HEK293 (cell line): Measurements from ENCODE around the gene ATE1.

Experiments
- CTCF ChIA-PET: fragments of 350-600 bp; formaldehyde crosslinking; extraction: SDS; loops from one replicate; lab custom pipeline; 2021; ENCODE audit warnings: antibody characterized with exemption; lab: Yijun Ruan, JAX
- POLR2A ChIA-PET: fragments of 300-600 bp; formaldehyde crosslinking; extraction: SDS; loops from one replicate; lab custom pipeline; 2020; ENCODE audit warnings: antibody characterized with exemption, inconsistent platforms; lab: Yijun Ruan, JAX
- H3K27ac ChIP-seq: fragments of 200-500 bp; sonication (Bioruptor generic); 2 replicates; pipeline ENCODE4 v1.5.1; 2014; ENCODE audit warnings: low read depth, low read length, control low read depth, inconsistent platforms; ENCODE audit errors: extremely low read depth
- H3K36me3 ChIP-seq, 2 experiments: fragments of 200-500 bp in 1 of 2; sonication (Bioruptor generic) in 1 of 2; 1 replicate in 1 of 2; 2 replicates in 1 of 2; pipeline ENCODE4 v1.5.1; 2014 to 2017; ENCODE audit warnings: inconsistent platforms in 2 of 2, low read length in 2 of 2; ENCODE audit not compliant: control insufficient read depth in 2 of 2, insufficient read depth in 1 of 2
- H3K4me1 ChIP-seq: fragments of 200-500 bp; sonication (Bioruptor generic); 2 replicates; pipeline ENCODE4 v1.5.1; 2014; ENCODE audit warnings: mild to moderate bottlenecking, low read length, inconsistent platforms; ENCODE audit not compliant: control insufficient read depth, insufficient read depth
- H3K4me3 ChIP-seq: 2 replicates; pipeline ENCODE4 v1.5.1; 2011; ENCODE audit warnings: low read depth, mild to moderate bottlenecking, control low read depth, low read length, moderate library complexity
- H3K9me3 ChIP-seq: fragments of 200-500 bp; sonication (Bioruptor generic); 2 replicates; pipeline ENCODE4 v1.5.1; 2014; ENCODE audit warnings: low read depth, low read length, inconsistent platforms; ENCODE audit not compliant: control insufficient read depth, insufficient read depth
- IKZF3 ChIP-seq: fragments of 450-650 bp; IDR thresholded peaks from 2 replicates; pipeline ENCODE4 v1.5.0; 2018; ENCODE audit warnings: missing biosample characterization, mild to moderate bottlenecking, missing genetic modification characterization, moderate library complexity
- KLF1 ChIP-seq: fragments of 450-650 bp; formaldehyde crosslinking; IDR thresholded peaks from 2 replicates; pipeline ENCODE4 v1.5.1; 2016; ENCODE audit warnings: missing biosample characterization, missing genetic modification characterization
- MZF1 ChIP-seq: fragments of 450-650 bp; formaldehyde crosslinking; IDR thresholded peaks from 2 replicates; pipeline ENCODE4 v1.5.1; 2017; ENCODE audit warnings: missing biosample characterization, missing genetic modification characterization, borderline replicate concordance
- YY1 ChIP-seq: fragments of 450-650 bp; formaldehyde crosslinking; IDR thresholded peaks from 2 replicates; pipeline ENCODE4 v1.5.1; 2018; ENCODE audit warnings: missing biosample characterization, missing genetic modification characterization
- ZBTB44 ChIP-seq: fragments of 450-650 bp; IDR thresholded peaks from 2 replicates; pipeline ENCODE4 v1.5.1; 2018; ENCODE audit warnings: missing biosample characterization, mild to moderate bottlenecking, missing genetic modification characterization
- ZBTB7A ChIP-seq: fragments of 450-650 bp; formaldehyde crosslinking; IDR thresholded peaks from 2 replicates; pipeline ENCODE4 v1.5.1; 2016; ENCODE audit warnings: low read depth, missing biosample characterization, missing genetic modification characterization
- ZFP41 ChIP-seq: fragments of 450-650 bp; formaldehyde crosslinking; IDR thresholded peaks from 2 replicates; pipeline ENCODE4 v1.5.1; 2016; ENCODE audit warnings: missing biosample characterization, missing genetic modification characterization, borderline replicate concordance
- ZNF112 ChIP-seq: fragments of 450-650 bp; formaldehyde crosslinking; IDR thresholded peaks from 2 replicates; pipeline ENCODE4 v1.5.0; 2017; ENCODE audit warnings: missing biosample characterization, missing genetic modification characterization
- ZNF138 ChIP-seq: fragments of 450-650 bp; formaldehyde crosslinking; IDR thresholded peaks from 2 replicates; pipeline ENCODE4 v1.5.1; 2016; ENCODE audit warnings: missing biosample characterization, missing genetic modification characterization, borderline replicate concordance
- ZNF175 ChIP-seq: fragments of 450-650 bp; formaldehyde crosslinking; IDR thresholded peaks from 2 replicates; pipeline ENCODE4 v1.5.1; 2016; ENCODE audit warnings: missing biosample characterization, missing genetic modification characterization
- ZNF280C ChIP-seq: fragments of 450-650 bp; formaldehyde crosslinking; IDR thresholded peaks from 2 replicates; pipeline ENCODE4 v1.5.1; 2016; ENCODE audit warnings: missing biosample characterization, missing genetic modification characterization
- ZNF335 ChIP-seq: fragments of 450-650 bp; formaldehyde crosslinking; conservative IDR thresholded peaks from 2 replicates; pipeline ENCODE4 v1.5.1; 2016; ENCODE audit warnings: missing biosample characterization, missing genetic modification characterization
- ZNF37A ChIP-seq: fragments of 450-650 bp; IDR thresholded peaks from 2 replicates; pipeline ENCODE4 v1.5.1; 2018; ENCODE audit warnings: missing biosample characterization, missing genetic modification characterization
- ZNF48 ChIP-seq: fragments of 450-650 bp; formaldehyde crosslinking; IDR thresholded peaks from 2 replicates; pipeline ENCODE4 v1.5.1; 2016; ENCODE audit warnings: missing biosample characterization, missing genetic modification characterization
- ZNF626 ChIP-seq: fragments of 450-650 bp; sonication (Bioruptor Pico); formaldehyde crosslinking; IDR thresholded peaks from 2 replicates; pipeline ENCODE4 v1.5.1; 2018; ENCODE audit warnings: missing biosample characterization, missing genetic modification characterization, inconsistent platforms
- ZNF629 ChIP-seq: fragments of 450-650 bp; formaldehyde crosslinking; IDR thresholded peaks from 2 replicates; pipeline ENCODE4 v1.5.1; 2017; ENCODE audit warnings: missing biosample characterization, missing genetic modification characterization
- ZNF660 ChIP-seq: fragments of 450-650 bp; IDR thresholded peaks from 2 replicates; pipeline ENCODE4 v1.5.1; 2018; ENCODE audit warnings: missing biosample characterization, mild to moderate bottlenecking, missing genetic modification characterization
- ZNF677 ChIP-seq: fragments of 450-650 bp; IDR thresholded peaks from 2 replicates; pipeline ENCODE4 v1.5.0; 2018; ENCODE audit warnings: missing biosample characterization, mild to moderate bottlenecking, missing genetic modification characterization, moderate library complexity
- ZNF707 ChIP-seq: fragments of 450-650 bp; formaldehyde crosslinking; IDR thresholded peaks from 2 replicates; pipeline ENCODE4 v1.5.1; 2016; ENCODE audit warnings: missing biosample characterization, missing genetic modification characterization

ATE1 gene

GRCh38 chr10:121766426-121766825 lies 161.4 kb downstream of the ATE1 start:
- TF ChIP-seq ZBTB7A (no peak), MZF1 (peak; percentile 71; the same call in 1 of the 2 replicates), ZNF707 (peak; percentile 52; the same call in 1 of the 2 replicates), YY1 (no peak)
- Histone ChIP-seq H3K27ac (no peak overlapping the region), H3K36me3 (no peaks in the 10 kb centered on the region), H3K4me1 (no peaks in the 10 kb centered on the region), H3K9me3 (peaks cover 3% of the 10 kb centered on the region; the same call in 1 of the 2 replicates), H3K4me3 (no peak overlapping the region)
- ChIA-PET POLR2A (no interaction called here), CTCF (no interaction called here)

GRCh38 chr10:121765204-121765603 lies 162.6 kb downstream of the ATE1 start:
- ChIA-PET POLR2A (interaction anchor here (0.8 kb wide), 1 partner anchor 121 kb away, joined by 3 read pairs; no protein-coding TSS in a partner anchor), CTCF (interaction anchor here (0.6 to 1.3 kb wide), 2 partner anchors 10 to 426 kb away, joined by 3 read pairs; no protein-coding TSS in a partner anchor)
- no peaks in the 10 kb centered on the region for H3K36me3 ChIP-seq
- H3K9me3 ChIP-seq, result peaks cover 3% of the 10 kb centered on the region; the same call in 1 of the 2 replicates
- no peak overlapping the region for H3K4me3 ChIP-seq
- no peak for TF ChIP-seq ZNF335 (tag by site-specific recombination)
- H3K27ac ChIP-seq, result no peak overlapping the region
- H3K4me1 ChIP-seq, result no peaks in the 10 kb centered on the region

GRCh38 chr10:121764233-121764942 lies 163.4 kb downstream of the ATE1 start:
- Histone ChIP-seq H3K4me1 (no peaks in the 10 kb centered on the region), H3K9me3 (peaks cover 3% of the 10 kb centered on the region; the same call in 1 of the 2 replicates), H3K36me3 (no peaks in the 10 kb centered on the region), H3K4me3 (no peak overlapping the region), H3K27ac (no peak overlapping the region)
- POLR2A ChIA-PET, result interaction anchor here (0.8 kb wide), 1 partner anchor 122 kb away, joined by 3 read pairs; no protein-coding TSS in a partner anchor
- CTCF ChIA-PET, result interaction anchor here (0.7 to 1.3 kb wide), 3 partner anchors 9 to 228 kb away, joined by 3 to 8 read pairs (median 3); no protein-coding TSS in a partner anchor
- no peak for TF ChIP-seq ZFP41 (tag by site-specific recombination)
- TF ChIP-seq IKZF3 (tag by site-specific recombination), result no peak
- TF ChIP-seq ZNF112 (tag by site-specific recombination), result no peak
- TF ChIP-seq KLF1 (tag by site-specific recombination), result no peak
- no peak for TF ChIP-seq ZNF626
- no peak for TF ChIP-seq ZNF629 (tag by site-specific recombination)
- TF ChIP-seq ZNF660 (tag by site-specific recombination), result no peak
- no peak for TF ChIP-seq ZNF280C
- no peak for TF ChIP-seq ZNF175 (tag by site-specific recombination)
- no peak for TF ChIP-seq ZNF37A (tag by site-specific recombination)
- TF ChIP-seq ZBTB44, result no peak
- no peak for TF ChIP-seq ZNF138
- TF ChIP-seq ZNF677 (tag by site-specific recombination), result no peak
- TF ChIP-seq ZNF48 (tag by site-specific recombination), result no peak
